Superior temporal gyrus (tissue), 1 donor: Measurements from ENCODE around the gene WDR91.

ENCODE experiments used
- DNase-seq: peaks from one replicate; pipeline ENCODE4 v3.0.0-alpha.2; 2016; ENCODE audit errors: extremely low spot score

The WDR91 gene

DNA sequence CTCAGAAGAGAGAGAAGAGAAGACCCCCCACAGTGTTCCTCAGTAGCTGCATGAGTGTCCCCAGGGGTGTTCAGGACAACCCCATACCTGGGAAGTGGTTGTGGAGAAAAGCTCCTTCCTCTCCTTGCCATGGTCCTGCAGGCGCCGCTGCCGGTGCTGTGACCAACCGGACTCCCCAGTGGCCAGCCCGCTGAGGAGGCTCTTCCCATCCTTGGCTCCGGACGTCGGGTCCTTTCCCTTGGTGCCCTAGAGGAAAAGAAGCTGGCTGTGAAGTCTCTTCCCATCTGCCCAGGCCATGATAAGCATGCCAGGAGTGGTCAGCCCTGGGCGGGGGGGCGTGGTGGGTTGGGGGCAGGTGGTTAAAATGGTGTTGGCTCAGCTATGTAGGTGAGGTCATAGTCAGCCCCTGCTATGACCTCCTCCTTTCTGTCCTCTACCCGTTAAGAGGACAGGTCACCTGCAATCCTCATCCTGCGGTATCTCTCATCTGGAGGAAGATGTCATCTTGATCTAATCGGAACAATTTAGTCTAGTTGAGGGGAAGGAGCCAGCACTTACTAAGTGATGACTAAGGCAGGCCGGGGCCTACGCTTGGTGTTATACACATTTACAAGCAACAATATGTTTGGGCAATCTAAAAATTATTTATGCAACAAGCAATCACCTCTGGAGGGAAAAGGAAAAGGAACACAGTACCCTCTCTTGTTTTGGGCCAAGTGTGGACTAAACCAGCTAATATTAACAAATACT lies 13.2 kb downstream of the WDR91 start:
- DNase-seq, result no peak

DNA sequence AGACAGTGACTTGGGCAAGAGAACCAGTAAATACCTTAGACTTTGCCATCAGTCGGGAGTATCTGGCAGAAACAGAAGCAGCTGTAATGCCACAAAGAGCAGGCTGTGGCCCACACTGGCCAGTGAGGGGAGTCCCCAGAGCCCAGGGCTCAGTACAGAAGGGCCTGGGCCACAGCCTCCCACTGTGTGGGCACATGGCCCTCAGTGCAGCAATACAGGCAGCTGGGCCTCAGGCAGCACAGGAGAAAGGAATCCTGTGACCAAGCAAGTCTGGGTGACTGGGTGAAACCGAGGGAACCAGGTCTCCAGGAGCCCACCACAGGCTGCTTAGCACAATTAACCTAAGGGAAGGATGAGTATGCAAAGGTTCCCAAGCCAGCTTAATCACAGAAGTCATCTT lies 14.0 kb downstream of the WDR91 start:
- no peak for DNase-seq

DNA sequence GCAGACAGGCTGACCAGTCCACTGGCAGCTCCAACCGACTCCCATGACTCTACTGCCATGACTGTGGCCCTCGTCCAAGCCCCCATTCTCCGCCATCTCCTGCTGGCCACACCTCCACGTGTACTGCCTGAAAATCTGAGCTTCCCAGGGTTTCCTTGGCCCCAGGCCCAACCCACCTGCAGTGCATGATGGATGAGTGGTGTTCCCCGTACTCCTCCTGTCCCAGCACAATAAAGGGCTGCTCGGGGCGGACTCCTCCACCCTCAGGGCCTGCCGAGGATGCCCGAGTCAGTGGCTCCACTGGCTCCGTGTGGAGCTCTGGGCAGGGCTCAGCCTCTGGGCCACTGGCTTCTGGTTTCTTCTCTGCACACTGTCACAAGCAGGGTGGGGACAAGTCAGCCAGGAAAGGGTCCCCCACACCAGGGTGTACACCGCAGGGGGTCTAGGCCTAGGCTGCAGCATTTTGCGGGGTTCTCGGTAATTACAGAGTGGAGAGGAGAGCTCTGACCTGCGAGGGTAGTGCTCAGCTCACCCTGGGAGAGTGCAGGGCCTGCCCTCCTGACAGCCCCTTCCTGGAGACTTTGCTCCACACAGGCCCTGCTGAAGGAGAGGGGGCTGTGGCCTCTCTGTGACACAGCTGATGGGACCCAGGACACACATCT lies 15.2 kb downstream of the WDR91 start:
- no peak for DNase-seq

DNA sequence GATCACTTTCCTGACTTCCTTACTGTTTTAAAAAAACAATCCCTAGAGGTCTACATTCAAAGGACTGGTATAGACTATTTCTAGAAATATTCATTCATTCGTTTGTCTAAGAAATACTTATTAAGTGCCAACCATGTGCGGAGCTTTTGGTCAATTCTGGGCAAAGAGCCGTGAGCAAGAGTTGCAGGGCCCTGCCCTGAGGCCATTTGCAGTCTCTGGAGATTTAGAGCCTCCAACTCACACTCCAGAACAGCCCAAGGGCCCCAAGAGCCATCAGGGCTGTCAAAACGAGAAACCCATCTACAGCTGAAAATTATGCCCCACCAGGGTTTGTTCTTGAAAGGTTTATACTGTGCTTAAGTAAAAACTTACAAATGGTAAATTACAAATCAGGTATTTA lies 16.2 kb downstream of the WDR91 start:
- no peak for DNase-seq

DNA sequence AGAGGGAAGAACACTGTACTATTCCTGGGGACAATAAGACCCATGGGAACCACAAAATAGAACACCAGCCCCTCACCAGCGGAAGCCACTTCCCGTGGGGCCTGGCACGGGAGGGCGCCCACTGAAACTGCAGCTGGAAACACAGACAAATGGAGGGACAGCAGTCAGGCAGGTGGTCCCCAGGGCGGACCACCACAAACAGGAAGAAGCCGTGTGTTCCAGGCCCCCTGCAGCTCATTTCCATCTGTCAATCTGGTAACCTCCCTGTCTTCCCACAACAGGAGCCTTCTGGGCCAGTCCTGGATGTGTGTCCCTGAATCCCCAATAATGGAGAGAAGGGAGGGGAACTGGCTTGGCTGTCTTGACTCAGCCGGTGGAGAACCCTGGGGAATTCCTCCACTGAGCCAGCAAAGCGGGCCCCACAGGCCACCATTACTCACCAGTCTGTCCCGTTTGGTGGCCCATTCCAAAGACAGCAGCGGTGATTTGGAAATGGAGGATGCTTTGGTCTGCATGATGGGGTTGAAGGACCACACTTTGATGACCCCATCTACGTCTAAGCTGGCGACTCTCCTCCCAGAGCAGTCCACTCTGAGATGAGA lies 16.7 kb downstream of the WDR91 start:
- no peak for DNase-seq

DNA sequence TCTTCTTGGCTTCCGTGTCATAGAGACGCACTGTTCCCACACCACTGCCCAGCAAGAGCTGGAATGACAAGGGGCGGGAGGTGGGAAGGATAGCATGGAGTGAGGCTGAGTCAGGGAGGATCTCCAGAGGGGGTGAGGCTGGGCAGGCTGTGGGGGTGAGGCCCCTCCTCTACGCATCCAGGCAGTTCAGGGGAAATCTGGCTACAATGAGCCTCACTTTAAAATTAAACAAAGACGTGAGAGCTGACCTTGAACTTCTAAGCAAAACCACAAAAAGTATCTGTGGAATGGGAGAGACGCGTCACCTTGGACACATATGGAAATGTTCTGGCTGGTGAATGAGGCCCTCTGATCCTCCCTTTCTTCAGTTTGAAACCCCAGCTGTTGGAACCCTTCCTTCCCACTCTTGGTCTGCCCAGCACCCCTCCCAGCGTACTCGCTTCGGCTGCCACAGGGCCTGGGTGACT lies 17.7 kb downstream of the WDR91 start:
- no peak for DNase-seq

DNA sequence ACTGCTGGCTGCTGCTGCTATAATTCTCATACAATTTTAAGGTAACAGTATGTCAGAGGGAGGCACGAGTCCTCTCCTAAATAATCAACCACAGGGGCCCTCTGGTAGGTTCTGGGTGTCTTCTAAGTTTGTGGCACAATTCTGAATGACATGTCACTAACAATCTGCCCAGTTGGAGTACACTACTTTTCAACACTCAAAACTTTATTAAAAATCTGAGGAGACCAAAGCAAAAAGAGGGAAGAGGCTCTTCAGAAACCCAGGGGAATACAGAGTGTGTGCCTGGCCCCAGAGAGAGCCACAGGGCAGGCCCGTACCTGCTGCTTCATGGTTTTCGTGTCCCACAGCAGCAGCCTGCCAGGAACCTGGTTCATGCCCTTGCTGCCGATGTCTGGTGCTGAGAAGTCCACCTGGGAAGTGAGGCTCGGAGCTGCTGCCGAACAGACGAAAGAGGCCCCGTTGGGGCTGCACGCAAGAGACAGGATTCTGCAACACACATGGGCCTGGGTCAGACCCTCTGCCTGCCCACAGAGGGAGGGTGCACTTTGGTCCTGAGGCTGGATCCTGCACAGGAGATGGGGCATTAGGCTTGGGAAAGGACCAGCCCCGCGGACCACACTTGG lies 18.3 kb downstream of the WDR91 start:
- DNase-seq, result no peak

DNA sequence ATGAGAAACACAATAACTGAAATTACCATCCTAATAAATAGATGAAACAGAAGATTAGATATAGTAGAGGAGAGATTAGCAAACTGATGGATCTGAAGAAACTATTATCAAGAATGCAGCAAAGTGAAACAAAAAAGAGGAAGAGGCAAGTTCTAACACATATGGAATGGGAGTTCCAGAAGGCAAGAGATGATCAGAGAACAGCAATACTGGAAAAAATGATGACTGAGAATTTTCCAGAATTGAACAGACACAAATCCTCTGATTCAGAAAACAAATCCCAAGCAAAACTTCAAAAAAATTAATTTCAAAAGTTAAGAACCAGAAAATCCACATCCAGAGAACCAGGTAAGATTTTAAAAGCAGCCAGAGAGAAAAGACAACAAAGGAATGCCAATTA lies 20.6 kb downstream of the WDR91 start:
- DNase-seq, result no peak

DNA sequence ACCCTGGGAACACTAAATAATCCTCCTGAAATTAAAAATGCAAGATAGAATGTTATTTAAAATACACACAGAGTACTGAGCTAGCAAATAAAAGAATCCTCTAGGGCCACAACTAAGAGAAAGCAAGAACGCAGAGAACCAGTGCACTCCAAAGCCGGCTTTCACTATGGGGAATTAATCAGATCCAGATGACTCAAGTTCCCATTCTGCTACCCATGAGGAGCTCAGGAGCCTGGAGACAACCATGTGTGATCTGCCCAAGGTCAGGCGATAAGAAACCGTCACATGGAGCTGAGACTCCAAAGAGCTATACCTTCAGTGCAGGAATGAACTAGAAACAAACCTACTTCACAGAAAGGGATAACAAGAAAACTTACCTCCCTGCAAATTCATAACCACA lies 21.4 kb downstream of the WDR91 start:
- DNase-seq, result no peak

DNA sequence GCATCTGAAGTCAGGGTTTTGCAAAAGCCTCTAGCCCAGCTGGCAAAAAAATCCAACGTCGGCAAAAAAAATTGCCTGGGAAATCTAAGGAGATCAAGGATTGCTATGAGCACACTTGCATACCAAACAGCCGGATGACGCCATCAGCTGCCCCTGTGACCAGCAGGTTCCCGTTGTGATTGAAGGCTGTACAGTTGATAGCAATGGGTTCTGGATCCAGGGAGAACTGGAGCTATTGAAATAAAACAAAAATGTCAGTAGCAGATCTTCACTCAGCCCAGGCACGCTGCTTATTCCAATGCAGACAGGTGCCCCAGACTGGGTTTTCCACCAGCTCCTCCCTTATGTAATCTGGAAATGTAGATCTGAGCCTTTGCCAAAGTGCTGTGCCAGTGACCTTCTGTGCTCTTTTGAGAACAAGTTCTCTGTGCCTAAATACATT lies 22.1 kb downstream of the WDR91 start:
- no peak for DNase-seq

DNA sequence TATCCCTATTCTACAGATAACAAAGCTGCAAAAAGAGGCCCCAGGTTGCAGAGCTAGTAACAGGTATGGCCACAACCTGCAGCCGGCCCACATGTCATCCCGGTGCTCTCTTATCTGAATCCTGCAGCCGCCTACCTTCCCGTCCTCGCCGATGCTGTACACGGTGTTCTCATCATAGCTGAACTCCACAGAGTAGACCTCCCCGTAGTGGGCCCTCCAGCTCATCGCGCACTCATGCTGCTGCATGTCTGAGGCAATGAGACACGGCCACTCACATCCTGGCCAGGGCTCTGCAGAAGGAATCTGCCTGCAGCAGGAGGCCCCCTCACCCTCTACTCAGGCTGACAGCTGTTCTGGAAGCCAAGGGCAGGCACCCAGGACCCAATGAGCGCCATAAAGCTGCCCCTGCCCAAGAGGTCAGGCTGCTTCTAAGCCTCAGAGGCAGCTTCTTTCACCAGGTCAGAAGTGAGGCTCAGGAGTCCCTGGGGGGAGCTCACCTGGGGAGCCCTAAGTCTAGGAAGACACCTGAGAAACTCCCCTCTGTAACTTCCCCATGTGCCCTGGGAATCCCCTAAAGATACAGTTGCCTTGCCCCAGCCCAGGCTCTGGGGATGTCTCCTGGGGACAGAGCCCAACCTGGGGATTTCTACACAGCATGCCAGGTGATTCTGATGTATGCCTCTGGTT lies 22.9 kb downstream of the WDR91 start:
- no peak for DNase-seq

DNA sequence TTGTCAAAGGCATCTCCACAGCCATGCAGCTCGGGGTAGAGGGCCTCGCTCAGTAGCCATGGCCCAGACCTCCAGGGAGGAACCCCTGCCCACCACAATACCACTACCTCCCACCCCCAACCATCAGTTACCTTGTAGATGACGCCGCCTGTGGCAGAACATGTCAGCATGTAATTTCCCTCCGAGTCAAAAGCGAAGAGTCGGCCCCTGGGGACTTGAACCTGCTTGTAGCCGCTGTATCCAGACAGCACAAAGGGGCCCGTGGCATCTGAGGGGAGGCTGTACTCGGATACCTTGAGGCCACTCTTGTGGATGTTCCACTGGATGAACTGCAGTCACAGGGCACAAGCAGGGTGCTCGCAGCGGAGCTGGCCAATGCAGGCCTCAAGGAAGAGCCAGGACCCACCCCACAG lies 24.5 kb downstream of the WDR91 start:
- DNase-seq, result no peak

DNA sequence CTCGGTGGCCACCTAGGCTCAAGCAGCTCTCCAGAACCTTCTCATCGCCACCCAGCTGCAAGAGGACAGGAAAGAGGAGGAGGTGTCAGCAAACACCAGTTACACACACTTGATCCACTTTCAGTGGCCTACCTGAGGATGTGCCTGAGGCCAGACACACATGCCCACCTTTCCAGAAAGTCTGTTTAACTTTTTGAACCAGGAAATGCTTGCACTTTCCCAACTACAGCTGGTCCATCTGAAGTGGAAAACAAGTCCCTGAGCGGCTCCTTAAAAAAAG lies 25.1 kb downstream of the WDR91 start:
- DNase-seq, result no peak

DNA sequence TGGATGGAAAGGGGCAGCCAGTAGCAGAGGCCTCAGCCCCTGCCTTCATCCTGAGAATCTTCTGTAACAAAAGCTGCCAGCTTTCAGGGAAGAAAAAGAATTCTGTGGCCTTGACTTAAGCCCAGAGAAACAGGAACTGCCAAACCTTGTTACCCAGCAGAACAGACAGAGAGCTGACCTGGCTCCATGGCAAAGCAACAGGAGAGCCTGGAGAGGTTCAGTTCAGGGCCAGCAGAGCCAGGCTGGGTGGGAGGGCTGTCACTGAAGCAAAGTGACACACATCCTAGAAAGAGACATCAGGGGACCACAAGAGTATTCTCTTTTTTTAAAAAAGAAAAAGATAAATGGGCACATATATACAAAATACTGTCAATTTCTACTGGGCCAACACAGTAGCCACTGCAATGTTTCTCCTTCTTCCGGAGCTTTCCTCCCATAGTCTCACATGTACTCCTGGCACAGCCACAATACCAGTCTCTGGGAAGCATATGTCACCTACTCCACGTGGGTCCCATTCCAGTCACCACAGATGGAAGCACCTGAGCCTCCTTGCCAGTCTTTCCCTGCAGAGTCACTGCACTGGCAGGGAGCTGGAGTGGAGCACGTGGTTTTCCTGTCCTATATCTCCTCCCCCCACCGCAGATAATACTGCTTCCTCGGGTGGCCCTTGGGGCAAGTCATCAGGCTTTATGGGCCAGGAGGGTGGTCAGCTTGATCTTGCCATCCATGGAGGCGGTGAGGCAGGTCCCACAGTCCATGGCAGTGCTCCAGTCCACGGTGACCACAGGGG lies 25.7 kb downstream of the WDR91 start:
- DNase-seq, result no peak

DNA sequence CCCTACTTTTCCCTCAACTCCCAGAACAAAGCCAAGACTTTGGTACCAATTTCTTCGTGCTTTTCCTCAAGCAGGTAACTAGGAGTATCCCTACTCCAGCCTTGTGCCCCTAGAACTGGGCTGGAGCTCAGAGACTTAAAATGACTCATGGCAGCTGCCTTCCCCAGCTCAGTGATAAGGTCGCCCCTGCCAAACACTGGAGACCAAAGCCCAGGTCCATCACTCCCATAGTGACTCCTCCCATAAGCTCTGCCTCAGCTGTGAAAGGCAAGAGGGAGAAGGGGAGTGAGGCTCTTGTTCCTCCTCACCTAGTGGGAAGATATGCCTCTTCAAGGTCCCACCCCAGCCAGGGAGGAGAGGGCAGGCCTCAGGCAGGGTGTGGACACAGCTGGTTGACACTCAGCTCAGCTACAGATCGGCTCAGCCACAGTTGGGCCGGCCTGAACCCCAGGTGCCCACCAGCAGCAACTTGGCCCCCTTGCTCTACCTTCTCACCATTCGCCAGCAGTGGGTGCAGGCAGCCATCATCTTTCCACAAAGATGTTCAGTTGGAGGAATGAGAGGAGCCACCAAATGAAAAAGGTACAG lies 27.0 kb downstream of the WDR91 start:
- DNase-seq, result no peak

DNA sequence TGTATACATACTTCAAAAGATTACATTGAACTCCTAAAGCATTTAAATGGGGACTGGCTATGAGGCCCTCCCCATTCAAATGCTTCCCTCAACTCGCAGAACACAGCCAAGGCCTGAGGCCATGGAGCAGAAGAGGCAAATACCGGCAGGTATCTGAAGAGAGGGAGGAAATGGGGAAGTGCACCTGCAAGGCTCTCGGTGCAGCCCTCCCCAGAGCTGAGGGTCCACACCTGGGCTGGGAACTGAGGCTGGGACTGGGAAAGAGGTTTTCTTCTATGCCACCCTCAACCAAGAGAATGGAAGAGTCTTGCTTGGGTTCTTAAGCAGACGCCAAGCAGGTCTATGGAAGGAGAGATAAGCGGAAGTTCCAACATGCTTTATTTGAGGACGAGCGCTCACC lies 27.8 kb downstream of the WDR91 start:
- no peak for DNase-seq

DNA sequence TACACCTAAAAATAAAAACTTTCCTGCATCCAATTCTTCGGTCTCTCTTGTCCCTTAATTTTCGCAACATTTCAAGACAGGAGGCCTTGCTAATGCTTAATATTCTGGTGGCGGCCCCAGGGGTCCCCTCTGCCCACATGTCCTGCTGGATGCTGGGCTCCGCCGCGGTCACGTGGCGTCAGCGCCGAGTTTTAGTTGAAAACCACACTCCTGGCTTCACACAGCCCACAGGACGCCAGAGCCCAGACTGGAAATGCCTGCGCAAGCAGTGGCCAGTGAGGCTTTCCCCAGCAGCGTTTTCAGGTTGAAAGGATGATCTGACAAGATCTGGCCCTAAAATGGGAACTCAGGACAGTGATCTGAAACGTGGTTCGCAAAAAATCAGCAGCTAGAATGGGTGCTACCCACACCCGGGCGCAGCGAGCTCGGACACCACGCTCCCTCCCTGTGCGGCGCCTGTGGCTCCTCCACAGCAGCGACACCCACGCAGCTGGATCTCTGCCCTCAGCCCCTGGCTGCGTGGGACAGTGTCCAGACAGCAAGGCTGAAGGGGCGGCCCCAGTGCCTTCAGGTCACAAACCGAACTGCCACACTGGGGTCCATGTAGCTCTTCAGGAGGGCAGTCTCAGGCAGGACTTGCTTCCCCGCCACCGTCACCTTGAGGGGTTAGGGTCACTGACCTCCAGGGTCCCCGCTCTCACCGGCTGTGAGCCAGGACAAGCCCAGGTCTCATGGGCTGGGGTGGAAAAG lies 29.2 kb downstream of the WDR91 start:
- no peak for DNase-seq

DNA sequence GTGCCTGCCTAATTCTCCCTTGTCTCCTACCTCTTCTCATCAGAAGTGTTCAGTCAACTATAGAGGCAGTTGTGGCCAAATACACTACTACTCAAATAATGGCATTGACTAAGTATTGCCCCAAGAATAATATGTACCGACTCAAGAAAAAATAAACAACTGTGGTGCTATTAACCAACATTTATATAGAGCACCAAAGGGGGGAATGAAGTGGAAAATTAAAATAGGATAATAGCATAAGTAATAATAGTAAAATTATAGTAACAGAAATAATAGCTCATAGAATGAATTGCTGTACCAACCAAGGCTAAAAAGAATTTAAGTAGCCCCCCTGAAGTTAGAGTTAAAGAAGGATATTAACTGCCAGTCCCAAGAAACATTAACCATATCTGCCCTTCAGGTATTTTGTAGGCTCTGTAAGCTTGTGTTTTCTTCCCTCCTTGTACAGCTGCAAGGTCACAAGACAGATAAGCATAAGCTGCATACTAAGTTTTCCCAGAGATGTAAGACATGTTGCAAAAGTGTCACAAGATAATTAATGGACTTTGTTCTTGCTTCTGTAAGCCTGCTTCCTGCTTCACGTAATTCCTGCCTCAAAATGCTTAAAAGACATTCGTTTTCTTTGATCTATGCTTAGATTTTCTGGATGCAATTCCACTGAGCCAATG lies 29.9 kb downstream of the WDR91 start:
- no peak for DNase-seq

DNA sequence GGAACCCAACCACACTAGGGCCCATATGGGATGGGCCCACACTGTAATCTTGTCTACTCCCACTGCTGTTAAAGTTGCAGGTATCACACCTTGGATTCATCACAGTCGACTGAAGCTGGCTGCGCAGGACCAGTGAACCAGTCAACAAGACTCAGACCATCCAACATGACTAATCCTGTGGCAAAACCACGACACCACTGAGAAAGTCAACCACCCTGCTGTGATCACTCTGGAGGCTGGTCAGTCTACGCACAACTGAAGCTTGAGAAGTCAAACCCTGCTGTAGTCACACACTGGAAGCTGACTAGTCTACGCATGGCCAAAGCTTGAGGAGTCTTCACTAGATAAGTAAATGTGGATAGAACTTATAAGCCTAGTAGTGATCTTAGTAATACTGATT lies 31.2 kb downstream of the WDR91 start:
- no peak for DNase-seq
